ENCODE results near the gene MAPK1. TPM values are rescaled to one million over a fixed set of nuclear protein-coding genes. Genes with fewer than 3 reads are reported as not detected.
A peak's percentile ranks its signal among the peaks of the same experiment; 100 is the strongest.
"Not testable (repeated sequence)": the region's sequence is repeated elsewhere in the genome, so short reads cannot be mapped to it uniquely, and the experiment has no call there.

Gene MAPK1
- total RNA-seq, 2 experiments from 2014 or later, result 39.6 to 79.8 TPM

- no peak for DNase-seq (ENCODE audit: low spot score)
- Histone ChIP-seq H3K27ac (ENCODE audit: low read depth, low read length, poor library complexity, severe bottlenecking) (no peak overlapping the region), H2AFZ (ENCODE audit: low read length) (no peak overlapping the region), H3K4me1 (ENCODE audit: insufficient read depth, low read length, poor library complexity, severe bottlenecking) (peaks cover 34% of the 10 kb centered on the region), H3K4me2 (ENCODE audit: low read length) (no peak overlapping the region), H4K20me1 (ENCODE audit: insufficient read depth, low read length) (0 out of 2 replicates have a peak, but pooled peaks cover 4% of the 10 kb centered on the region), H3K9me2 (ENCODE audit: insufficient read depth, low read length) (no peaks in the 10 kb centered on the region), H3K4me3 (ENCODE audit: low read depth, low read length, poor library complexity, severe bottlenecking) (no peak overlapping the region), H3K9me3 (ENCODE audit: low read length) (no peaks in the 10 kb centered on the region), H3K36me3 (ENCODE audit: insufficient read depth, low read length) (peaks cover 24% of the 10 kb centered on the region; the same call in 1 of the 2 replicates), H3K79me2 (ENCODE audit: insufficient read depth, low read depth, low read length) (peaks cover 87% of the 10 kb centered on the region)
- POLR2A ChIA-PET, result interaction anchor here (0.6 kb wide), 1 partner anchor 38 kb away, joined by 6 read pairs; no protein-coding TSS in a partner anchor
- CTCF ChIA-PET (ENCODE audit: unreplicated experiment), result no interaction called here
- intact Hi-C loops (cut with micrococcal nuclease; ENCODE audit: unreplicated experiment), result no loop called here
- BruUV-seq (replicated peaks), result no TSS peak
- TF ChIP-seq CTCF (conservative IDR thresholded peaks at IDR 0.05; ENCODE audit: low read length) (no peak), EZH2phosphoT487 (IDR thresholded peaks at IDR 0.05; ENCODE audit: borderline replicate concordance, low read depth, low read length) (no peak)
These were observed 27.7 kb downstream of the MAPK1 start for GRCh38 chr22:21839765-21840140.

- BruUV-seq (replicated peaks); intact Hi-C loops (cut with micrococcal nuclease; ENCODE audit: unreplicated experiment); H3K4me2 ChIP-seq (ENCODE audit: low read length); H3K4me3 ChIP-seq (ENCODE audit: low read depth, low read length, poor library complexity, severe bottlenecking); DNase-seq (ENCODE audit: low spot score); H3K27ac ChIP-seq (ENCODE audit: low read depth, low read length, poor library complexity, severe bottlenecking); H3K9me2 ChIP-seq (ENCODE audit: insufficient read depth, low read length); CTCF ChIA-PET (ENCODE audit: unreplicated experiment); H4K20me1 ChIP-seq (ENCODE audit: insufficient read depth, low read length); H2AFZ ChIP-seq (ENCODE audit: low read length); H3K9me3 ChIP-seq (ENCODE audit: low read length): not testable (repeated sequence)
- Histone ChIP-seq H3K36me3 (ENCODE audit: insufficient read depth, low read length) (peaks cover 18% of the 10 kb centered on the region; the same call in 1 of the 2 replicates), H3K79me2 (ENCODE audit: insufficient read depth, low read depth, low read length) (peaks cover 87% of the 10 kb centered on the region), H3K4me1 (ENCODE audit: insufficient read depth, low read length, poor library complexity, severe bottlenecking) (peaks cover 39% of the 10 kb centered on the region)
- POLR2A ChIA-PET, result interaction anchor here (0.6 kb wide), 1 partner anchor 38 kb away, joined by 6 read pairs; no protein-coding TSS in a partner anchor
These were observed 28.2 kb downstream of the MAPK1 start for GRCh38 chr22:21839104-21839764.

GRCh38 chr22:21837248-21837979 is 30.0 kb downstream of the MAPK1 start:
- H3K79me2 ChIP-seq (ENCODE audit: insufficient read depth, low read depth, low read length), result peaks cover 88% of the 10 kb centered on the region
- no peak for DNase-seq (ENCODE audit: low spot score)
- no TSS peak for BruUV-seq (replicated peaks)
- ChIA-PET POLR2A (interaction anchor here (0.5 kb wide), 1 partner anchor 108 kb away, joined by 3 read pairs; no protein-coding TSS in a partner anchor), CTCF (ENCODE audit: unreplicated experiment) (no interaction called here)
- no peaks in the 10 kb centered on the region for H3K9me3 ChIP-seq (ENCODE audit: low read length)
- H3K36me3 ChIP-seq (ENCODE audit: insufficient read depth, low read length), result peaks cover 12% of the 10 kb centered on the region; the same call in 1 of the 2 replicates
- H3K27ac ChIP-seq (ENCODE audit: low read depth, low read length, poor library complexity, severe bottlenecking), result peak overlapping the region; percentile 3
- H4K20me1 ChIP-seq (ENCODE audit: insufficient read depth, low read length), result peaks cover 11% of the 10 kb centered on the region; the same call in 1 of the 2 replicates
- H3K4me3 ChIP-seq (ENCODE audit: low read depth, low read length, poor library complexity, severe bottlenecking), result no peak overlapping the region
- H3K4me1 ChIP-seq (ENCODE audit: insufficient read depth, low read length, poor library complexity, severe bottlenecking), result peaks cover 54% of the 10 kb centered on the region
- H3K4me2 ChIP-seq (ENCODE audit: low read length), result peak overlapping the region; percentile 4
- no peaks in the 10 kb centered on the region for H3K9me2 ChIP-seq (ENCODE audit: insufficient read depth, low read length)
- TF ChIP-seq CTCF (conservative IDR thresholded peaks at IDR 0.05; ENCODE audit: low read length) (no peak), EZH2phosphoT487 (IDR thresholded peaks at IDR 0.05; ENCODE audit: borderline replicate concordance, low read depth, low read length) (no peak)
- intact Hi-C loops (cut with micrococcal nuclease; ENCODE audit: unreplicated experiment), result no loop called here
- H2AFZ ChIP-seq (ENCODE audit: low read length), result no peak overlapping the region

GRCh38 chr22:21836486-21836885 is 31.0 kb downstream of the MAPK1 start:
- H2AFZ ChIP-seq (ENCODE audit: low read length); DNase-seq (ENCODE audit: low spot score); H3K27ac ChIP-seq (ENCODE audit: low read depth, low read length, poor library complexity, severe bottlenecking); H3K9me3 ChIP-seq (ENCODE audit: low read length); CTCF ChIA-PET (ENCODE audit: unreplicated experiment); BruUV-seq (replicated peaks); POLR2A ChIA-PET; H3K4me2 ChIP-seq (ENCODE audit: low read length); H3K4me3 ChIP-seq (ENCODE audit: low read depth, low read length, poor library complexity, severe bottlenecking); H3K9me2 ChIP-seq (ENCODE audit: insufficient read depth, low read length); intact Hi-C loops (cut with micrococcal nuclease; ENCODE audit: unreplicated experiment): not testable (repeated sequence)
- Histone ChIP-seq H4K20me1 (ENCODE audit: insufficient read depth, low read length) (peaks cover 13% of the 10 kb centered on the region; the same call in 1 of the 2 replicates), H3K36me3 (ENCODE audit: insufficient read depth, low read length) (peaks cover 16% of the 10 kb centered on the region; the same call in 1 of the 2 replicates), H3K79me2 (ENCODE audit: insufficient read depth, low read depth, low read length) (peaks cover 95% of the 10 kb centered on the region), H3K4me1 (ENCODE audit: insufficient read depth, low read length, poor library complexity, severe bottlenecking) (peaks cover 60% of the 10 kb centered on the region)
